Fibroblast of skin of left biceps (primary cell): ENCODE results near the gene TFEC.
"Not testable (repeated sequence)": the region's sequence is repeated elsewhere in the genome, so short reads cannot be mapped to it uniquely, and the experiment has no call there.

Experiments used
- DNase-seq, 2 experiments: peaks; one replicate each; pipeline ENCODE4 v3.0.0-alpha.2; 2013; ENCODE audit warnings: low read depth in 2 of 2

The TFEC gene, protein sequence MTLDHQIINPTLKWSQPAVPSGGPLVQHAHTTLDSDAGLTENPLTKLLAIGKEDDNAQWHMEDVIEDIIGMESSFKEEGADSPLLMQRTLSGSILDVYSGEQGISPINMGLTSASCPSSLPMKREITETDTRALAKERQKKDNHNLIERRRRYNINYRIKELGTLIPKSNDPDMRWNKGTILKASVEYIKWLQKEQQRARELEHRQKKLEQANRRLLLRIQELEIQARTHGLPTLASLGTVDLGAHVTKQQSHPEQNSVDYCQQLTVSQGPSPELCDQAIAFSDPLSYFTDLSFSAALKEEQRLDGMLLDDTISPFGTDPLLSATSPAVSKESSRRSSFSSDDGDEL

DNA sequence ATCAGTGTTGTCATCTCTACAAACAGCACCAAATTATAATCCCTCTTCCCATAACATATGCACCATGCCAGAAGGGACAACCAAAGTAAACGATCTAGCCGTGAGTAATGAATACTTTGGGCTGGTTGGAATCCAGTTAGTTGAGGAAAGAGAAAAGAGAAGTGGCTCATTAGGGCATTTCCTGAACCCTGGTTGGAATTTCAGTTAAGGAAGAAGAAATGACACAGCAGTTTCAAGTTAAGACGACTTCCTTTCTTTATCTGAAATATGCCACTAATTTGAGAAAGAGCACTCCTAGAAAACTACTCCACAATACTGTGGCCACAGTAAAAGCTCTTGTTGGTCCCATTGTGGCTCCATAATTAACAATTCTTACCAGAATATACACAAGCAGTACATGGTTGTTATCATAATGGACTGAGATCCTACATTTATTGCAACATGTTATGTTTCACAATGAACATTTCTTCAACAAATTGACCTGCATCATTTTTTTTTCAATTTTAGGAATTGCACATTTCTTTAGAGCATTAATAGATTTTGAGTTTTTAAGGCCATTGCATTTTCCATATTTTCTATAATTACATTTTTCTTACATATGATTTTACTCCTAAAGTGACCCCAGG, at the start of gene TFEC:
TSS of gene TFEC (minus strand) at position 113 of the 626 bp plus-strand sequence. CDS start 46,322 bp downstream, outside the sequence.
- DNase-seq: no peak

DNA sequence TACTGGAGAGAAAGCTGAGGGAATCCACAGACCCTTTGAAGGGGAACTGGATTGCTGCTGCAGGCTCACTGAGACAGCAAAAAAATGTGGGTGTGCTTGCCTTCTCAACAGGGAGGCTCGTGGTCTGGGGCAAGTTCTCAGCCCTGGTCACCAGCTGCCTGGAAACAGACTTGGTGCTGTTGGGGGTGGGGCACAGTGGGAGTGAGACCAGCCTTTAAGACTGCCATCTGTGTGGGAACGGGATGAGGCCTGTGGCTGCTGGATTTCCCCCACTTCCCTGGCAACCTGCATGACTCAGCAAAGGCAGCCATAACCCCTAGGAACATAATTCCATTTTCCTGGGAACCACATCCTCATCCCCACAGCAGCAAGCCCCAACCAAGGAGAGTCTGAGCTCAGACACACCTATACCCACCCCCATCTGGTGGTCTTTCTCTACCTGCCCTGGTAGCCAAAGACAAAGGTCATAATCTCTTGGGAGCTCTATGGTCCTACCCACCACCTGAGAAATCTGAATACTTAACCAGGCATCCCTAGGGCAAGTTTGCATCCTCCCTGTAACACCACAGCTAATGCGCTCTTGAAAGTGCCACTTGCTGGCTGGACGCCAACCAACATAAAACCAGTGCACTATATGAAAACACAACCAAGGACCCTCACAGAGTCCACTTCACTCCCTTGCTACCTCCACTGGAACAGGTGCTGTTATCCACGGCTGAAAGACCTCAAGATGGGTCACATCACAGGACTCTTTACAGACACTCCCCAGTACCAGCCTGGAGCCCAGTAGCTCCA, 45.0 kb upstream of the TFEC start:
- DNase-seq: no peak

DNA sequence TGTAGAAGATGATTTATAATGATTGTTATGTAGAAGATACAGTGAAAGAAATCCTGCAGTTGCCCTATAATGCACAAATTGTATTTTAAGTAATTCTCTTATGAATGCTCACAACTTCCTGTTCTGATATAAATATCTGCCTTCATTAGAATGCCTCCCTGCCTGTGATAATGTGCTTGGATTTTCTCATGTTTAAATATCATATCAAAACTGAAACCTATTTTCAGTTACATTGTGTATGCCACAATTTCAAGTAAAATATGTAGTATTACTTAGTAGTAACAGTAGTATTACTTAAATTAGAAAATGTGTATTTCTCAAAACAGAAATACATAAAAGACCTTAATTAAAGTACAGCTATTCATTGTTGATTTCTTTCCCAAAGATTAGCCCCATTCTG, 41.1 kb upstream of the TFEC start:
- no peak for DNase-seq

DNA sequence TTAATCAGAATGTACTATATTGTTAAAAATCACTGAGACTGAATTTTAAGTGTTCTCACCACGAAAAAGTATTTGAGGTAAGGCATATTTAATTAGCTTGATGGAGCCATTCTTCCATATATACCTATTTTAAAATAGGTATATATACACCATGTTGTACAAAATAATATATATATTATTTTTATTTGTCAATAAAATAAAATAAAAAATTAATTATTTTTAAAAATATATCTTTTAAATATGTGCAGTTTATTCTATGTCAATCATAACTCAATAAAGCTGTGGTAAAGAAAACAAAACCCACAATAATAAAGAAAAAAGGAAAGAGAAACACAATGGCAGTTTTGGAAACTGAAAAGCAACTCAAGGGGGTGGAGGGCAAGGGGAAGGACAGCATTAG, 33.6 kb upstream of the TFEC start:
- no peak for DNase-seq

DNA sequence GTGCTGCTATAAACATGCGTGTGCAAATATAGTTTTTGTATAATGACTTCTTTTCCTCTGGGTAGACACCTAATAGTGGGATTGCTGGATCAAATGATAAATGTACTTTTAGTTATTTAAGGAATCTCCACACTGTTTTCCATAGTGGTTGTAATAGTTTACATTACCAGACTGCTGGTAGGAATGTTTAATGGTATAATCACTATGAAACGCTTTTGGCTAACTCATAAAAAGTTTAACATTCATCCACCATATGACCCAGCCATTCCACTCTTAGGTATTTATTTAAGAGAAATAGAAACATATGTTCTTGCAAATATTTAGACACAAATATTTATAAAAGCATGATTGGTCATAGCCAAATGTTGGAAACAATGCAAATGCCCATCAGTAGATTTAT, 32.1 kb upstream of the TFEC start:
- DNase-seq: no peak

DNA sequence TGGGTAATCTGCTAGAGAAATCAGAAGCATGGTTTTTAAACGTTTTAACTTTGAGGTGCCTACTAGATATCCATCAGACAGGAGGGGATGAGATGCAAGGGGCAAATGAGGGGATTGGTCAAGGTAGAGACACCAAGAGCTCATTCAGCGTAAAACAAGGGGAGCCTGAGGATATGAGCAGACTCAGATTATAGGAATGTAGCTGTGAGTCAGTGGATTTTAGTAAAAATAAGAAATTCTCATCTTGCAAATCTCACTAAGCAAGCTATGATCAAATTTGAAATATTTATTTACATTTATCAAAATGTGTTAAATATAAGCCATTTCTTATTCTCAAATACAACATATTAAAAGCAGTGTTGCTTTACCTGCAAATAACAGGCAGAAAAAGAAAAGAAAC, 21.4 kb upstream of the TFEC start:
- no peak for DNase-seq

DNA sequence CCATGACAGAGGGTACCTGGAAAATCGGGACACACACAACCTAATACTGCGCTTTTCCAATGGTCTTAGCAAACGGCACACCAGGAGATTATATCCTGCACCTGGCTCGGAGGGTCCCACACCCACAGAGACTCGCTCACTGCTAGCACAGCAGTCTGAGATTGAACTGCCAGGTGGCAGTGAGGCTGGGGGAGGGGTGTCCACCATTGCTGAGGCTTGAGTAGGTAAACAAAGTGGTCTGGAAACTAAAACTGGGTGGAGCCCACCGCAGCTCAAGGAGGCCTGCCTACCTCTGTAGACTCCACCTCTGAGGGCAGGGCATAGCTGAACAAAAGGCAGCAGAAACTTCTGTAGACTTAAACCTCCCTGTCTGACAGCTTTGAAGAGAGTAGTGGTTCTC, 16.7 kb upstream of the TFEC start:
- DNase-seq: not testable (repeated sequence)

DNA sequence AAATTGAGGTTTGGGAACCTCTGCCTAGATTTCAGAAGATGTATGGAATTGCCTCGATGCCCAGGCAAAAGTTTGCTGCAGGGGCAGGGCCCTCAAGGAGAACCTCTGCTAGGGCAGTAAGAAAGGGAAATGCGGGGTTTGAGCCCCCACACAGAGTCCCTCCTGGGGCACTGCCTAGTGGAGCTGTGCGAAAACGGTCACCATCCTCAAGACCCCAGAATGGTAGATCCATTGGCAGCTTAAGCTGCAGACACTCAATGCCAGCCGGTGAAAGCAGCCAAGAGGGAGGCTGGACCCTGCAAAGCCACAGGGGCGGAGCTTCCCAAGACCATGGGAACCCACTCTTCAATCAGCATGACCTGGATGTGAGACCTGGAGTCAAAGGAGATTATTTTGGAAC, 15.0 kb upstream of the TFEC start:
- no peak for DNase-seq

DNA sequence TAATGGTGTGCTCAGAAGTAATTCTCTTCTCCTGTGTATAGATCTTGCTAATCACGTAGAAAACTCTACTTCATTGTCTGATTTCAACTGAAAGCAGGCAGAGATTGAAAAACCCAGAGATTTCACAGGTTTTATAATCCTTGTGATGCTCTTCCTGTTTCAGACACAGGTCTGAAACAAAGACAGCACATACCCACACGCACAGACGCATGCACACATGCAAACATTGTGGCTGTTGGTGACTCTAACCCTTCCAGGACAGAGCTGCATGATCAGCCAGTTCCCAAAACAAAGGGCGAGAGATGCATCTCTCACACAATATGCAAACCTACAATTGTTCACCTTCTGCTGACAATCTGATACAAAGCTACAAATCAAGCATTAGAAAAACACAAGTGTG, 11.1 kb upstream of the TFEC start:
- no peak for DNase-seq

DNA sequence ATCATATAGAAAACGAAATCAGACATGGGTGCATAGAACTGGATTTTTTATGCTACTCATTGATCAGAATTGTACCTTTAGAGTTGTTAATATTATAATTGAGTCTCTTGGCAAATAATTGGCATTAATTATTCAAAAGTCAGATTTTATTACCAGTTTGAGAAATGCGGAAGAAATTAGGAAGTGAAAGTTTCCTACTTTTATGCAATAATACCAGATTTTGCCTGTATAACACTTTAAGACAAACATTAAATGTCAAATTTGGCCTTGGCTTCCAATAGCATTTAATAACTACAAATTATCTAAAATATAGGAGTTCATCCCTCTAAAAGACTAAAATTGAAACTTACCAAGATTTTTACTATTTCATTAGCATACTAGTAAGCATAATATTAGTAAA, 6.8 kb upstream of the TFEC start:
- DNase-seq: no peak

DNA sequence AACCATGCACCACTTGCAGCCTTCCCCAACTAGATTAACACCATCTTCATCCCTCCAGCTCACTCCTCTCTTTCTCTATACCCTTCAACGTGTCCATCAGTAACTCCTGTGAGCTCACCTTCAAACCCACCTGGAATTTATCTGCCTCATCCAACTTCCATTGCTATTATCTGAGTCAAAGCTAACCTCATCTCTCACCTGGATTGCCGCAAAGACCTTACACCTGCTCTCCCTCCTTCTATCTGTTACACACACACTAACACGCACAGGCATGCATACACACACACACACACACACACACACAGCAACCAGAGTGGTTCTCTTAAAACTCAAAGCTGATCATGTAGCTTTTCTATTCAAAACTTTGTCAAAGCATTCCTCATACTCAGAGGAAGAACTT, 3.8 kb upstream of the TFEC start:
- no peak for DNase-seq

DNA sequence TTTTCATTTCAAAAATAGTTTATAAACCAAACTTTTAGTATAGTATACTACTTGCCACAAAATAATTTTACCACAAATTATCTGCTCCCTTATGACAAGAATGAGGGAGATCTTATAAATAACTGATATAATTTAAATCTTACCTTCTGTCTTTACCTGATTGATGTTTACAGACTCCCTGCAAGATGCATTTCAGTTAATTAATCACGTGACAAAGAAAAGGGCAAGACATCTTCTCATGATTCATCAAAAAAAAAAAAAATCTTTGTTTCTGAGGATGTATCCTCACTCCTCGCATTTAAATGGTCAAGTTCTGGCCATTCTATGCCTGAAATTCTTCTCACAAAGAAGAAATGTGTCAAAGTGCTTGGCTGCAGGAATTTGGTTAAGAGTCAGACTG, 2.3 kb upstream of the TFEC start:
- no peak for DNase-seq

DNA sequence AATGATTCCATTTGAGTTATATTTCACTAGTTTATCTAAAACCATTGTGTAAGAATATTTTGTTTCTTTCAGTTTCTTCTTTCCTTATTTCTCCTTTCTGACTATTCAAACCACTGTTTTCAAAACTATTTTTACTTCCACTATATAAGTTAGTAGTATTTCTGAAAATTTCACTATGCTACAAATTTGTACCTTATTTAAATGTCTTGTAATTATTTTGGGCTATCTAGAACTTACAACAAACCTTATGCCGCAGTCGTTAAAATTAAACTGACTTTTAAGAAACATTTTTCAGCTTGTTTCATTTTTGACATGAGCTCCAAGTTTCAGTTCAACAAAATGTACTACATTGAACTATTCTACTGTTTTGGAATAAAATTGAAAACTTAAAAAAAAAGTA, 1.8 kb downstream of the TFEC start:
- DNase-seq: no peak

DNA sequence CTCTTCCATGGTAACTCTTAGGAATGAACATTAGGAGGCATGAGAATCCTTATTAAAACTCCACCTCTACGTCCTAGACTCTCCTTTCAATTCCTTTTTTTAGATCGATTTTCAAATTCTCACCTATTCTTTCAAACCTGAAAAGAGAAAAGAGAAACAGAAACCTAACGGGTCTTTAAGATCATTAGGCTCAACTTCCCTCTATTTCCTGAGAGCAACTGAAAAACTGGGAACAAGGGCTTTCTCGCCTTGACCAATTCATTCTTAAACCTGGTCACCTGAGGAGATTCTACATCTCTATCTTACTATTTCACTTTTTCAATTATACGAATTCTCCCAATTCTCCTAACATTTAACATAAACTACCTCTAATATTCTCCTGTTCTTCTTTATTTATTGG, 2.8 kb downstream of the TFEC start:
- DNase-seq: no peak

DNA sequence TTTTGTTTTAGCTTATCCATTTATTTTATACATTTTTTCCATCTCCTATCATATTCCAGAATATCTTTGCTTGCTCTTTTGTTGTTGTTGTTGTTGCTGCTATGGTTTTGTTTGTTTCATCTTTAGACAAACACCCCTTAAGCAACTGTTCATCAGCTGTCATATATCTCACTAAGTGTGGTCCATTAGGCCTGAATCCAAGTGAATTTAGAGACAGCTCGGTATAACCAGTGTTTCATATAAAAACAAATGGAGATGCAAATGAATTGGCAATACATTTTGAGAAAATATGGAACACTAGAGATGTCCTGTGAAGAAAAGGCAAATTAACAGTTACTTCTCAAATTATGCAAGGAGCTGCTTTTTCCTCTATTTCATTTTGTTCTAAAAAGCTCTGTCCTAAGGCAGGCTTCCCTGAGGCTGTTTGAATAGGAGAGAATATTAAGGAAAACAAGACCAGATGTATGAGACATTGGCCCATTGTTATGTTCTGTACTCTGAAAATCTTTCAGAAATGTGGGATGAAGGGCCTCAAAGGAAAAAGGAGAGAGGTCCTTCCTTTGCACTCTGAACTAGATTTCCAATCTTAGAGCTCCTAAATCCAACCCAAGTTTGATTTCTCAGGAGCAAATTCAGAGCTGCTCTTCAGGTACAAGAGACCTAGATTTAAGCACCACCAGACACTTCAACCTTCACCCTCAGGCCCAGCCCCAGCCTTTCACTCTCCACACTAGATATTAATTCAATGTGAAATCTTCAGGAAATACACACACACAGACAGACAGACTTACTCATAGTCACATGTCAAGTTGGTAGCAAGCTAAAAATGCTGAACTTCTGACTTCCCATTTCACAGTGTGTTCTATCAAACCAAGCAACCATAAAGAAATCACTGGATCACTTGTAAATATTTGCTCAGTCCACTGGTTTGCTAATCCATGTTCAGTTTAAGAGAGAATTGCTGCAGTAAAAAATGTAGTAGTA, 5.4 kb downstream of the TFEC start:
- no peak for DNase-seq

DNA sequence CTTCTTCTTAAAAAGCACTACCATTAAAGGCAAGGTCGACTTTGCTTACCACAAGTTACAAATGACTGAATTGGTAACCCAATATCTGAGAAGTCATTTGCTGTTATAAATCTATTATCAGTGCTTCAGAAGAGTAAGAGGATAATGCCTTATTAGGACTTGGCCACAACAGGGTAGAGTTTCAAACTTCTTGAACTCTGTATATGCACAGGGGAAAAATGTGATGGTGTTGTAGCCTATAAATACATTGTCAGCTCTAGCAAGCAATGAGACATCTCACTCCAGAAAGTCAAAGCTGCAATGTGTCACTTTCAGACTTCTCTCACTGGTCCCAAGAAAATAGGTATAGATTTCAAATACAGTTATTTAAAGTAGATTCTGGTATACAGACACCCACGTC, 9.3 kb downstream of the TFEC start:
- DNase-seq: no peak

DNA sequence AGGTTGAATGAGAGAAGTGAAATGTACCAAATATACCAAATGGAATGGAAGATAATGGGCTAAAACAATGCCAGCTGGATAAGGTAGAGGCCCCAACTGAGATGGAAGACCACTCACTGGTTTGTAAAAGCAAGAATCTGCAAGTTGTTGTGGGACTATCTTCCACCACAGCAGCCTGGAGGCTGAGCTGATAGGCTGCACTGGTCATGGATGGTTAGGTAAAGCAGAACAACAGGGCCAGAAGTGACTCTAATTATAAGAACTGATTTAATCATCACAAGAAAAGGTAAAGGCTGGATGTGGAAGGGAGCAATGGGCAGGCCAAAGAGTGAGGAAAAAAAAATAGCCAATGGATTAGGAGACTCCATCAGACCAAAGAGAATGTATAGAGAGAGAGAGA, 11.8 kb downstream of the TFEC start:
- no peak for DNase-seq

DNA sequence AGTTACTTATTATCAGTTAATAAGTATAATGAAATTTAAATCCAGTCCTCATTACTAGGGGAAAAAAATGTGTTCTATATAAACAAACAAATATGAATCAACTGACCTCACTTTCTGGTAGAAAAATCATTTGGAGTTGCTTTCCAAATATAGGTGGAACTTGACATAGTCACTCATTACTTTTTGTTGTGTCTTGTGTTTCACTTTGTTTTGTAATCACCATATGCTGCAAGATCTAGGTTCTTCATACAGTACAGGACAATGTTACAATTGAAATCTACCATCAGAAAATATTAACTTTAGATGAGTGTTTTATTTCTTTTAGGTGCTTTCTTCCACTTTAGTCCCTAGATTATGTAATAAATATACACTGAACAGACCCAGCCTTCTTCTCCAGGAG, 16.9 kb downstream of the TFEC start:
- DNase-seq: no peak

DNA sequence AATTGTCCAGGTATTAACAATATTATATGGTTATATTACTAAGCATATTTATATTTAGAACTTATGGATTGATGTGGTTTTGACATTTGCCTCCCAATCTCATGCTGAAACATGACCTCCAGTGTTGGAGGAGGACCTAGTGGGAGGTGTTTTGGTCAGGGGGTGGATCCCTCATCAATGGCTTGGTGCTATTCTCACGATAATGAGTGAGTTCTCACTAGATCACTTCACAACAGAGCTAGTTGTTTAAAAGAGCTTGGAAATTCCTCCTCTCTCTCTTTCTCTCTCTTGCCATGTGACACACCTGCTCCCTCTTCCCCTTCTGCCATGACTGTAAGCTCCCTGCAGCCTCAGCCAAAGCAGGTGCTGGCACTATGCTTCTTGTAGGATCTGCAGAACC, 19.0 kb downstream of the TFEC start:
- DNase-seq: no peak

DNA sequence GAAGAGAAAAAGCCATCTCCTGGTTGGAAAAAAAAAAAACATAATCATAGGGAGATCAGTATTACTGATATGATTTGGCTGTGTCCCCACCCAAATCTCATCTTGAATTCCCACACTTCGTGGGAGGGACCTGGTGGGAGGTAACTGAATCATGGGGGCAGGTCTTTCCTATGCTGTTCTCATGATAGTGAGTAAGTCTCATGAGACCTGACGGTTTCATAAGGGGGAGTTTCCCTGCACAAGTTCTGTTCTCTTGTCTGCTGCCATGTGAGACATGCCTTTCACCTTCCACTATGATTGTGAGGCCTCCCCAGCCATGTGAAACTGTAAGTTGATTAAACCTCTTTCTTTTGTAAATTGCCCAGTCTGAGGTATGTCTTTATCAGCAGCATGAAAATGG, 25.8 kb downstream of the TFEC start:
- not testable (repeated sequence) for DNase-seq

DNA sequence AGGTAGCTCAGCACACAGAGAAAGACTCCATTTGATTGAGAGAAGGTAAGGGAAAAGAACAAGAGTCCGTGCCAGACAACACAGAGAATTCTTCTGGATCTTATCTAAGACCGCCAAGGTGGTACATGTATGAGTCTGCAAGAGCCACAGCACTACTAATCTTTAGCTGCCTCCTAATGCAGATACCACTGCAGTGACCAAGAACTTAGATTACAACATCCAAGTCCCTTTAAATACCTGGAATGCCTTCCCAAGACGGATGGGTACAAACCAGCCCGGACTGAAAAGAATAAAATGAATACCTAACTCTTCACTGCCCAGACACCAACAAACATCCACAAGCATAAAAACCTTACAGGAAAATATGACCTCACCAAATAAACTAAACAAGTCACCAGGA, 33.3 kb downstream of the TFEC start:
- no peak for DNase-seq

DNA sequence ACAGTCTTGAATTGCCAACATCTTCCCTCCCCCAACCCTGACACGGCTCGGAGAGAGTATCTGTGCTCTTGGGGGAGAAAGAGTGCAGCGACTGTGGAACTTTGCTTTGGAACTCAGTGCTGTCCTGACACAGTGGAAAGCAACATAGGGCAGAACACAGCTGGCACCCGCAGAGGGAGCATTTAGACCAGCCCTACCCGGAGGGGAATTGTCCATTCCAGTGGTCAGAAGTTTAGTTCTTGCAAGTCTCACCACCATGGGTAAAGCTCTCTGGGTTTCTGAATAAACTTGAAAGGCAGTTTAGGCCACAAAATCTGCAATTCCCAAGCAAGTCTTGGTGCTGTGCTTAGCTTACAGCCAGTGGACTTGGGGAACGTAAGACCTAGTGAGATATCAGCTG, 34.9 kb downstream of the TFEC start:
- DNase-seq: no peak
